Measurements from ENCODE around the gene AZI2.

DNA sequence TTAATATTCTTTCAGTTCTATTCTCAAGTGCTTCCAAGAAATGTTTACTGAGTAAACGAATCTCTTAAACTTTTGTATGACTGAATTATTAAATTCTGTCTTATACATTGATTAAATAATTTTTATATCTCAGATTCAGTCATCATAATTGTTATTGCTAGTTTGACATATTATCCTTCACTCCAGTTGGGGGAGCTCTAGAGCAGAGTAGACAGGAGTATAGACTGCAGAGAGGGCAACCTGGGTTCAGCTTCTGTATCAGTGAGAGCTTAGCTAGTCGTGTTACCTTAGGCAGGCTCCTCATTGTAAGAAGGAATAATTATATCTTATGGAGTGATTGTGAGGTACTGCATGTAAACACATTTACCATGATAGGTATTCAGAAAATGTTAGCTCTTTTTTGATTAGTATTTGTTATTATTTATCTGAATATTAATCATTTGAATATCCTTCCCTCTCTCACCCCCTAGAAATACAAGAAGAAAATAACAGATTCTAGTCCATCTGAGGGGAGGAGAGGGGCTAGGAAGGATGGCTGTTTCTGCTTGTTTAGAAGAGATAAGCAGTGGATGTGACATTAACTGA, 31.1 kb downstream of the AZI2 start:
- TF ChIP-seq POLR2A (IDR thresholded peaks at IDR 0.05; ENCODE audit: low read length) (no peak), GATA1 (IDR thresholded peaks at IDR 0.05; ENCODE audit: low read depth, low read length) (no peak)

Data from erythroblast (primary cell).